ENCODE data around the gene SCYGR6.

SCYGR6 gene

GRCh38 chr2:227710986-227711385 lies 13.6 kb downstream of the SCYGR6 start:
- no peak for DNase-seq

GRCh38 chr2:227707390-227707789 lies 17.2 kb downstream of the SCYGR6 start:
- no peak for DNase-seq

- no peak for DNase-seq
These were observed 17.7 kb downstream of the SCYGR6 start for GRCh38 chr2:227706859-227707258.

GRCh38 chr2:227703961-227704360 lies 20.6 kb downstream of the SCYGR6 start:
- DNase-seq: no peak

GRCh38 chr2:227703280-227703732 lies 21.3 kb downstream of the SCYGR6 start:
- no peak for DNase-seq

- DNase-seq: no peak
These were observed 23.0 kb downstream of the SCYGR6 start for GRCh38 chr2:227701556-227701955.

- no peak for DNase-seq
These were observed 27.4 kb downstream of the SCYGR6 start for GRCh38 chr2:227696990-227697679.

- DNase-seq: no peak
These were observed 37.4 kb downstream of the SCYGR6 start for GRCh38 chr2:227687189-227687588.

GRCh38 chr2:227684258-227684657 lies 40.3 kb downstream of the SCYGR6 start:
- DNase-seq: no peak

GRCh38 chr2:227677928-227678327 lies 46.6 kb downstream of the SCYGR6 start:
- DNase-seq: no peak

- no peak for DNase-seq
These were observed 50.1 kb downstream of the SCYGR6 start for GRCh38 chr2:227674485-227674884.

Measured in activated CD4-positive, alpha-beta T cell treated with anti-CD3 and anti-CD28 coated beads, Interleukin-2, amount 50 U/mL, for 16 hours (primary cell).